Tongue (tissue), 3 donors: Measurements from ENCODE around the gene RNU6-1. TPM values are rescaled to one million over a fixed set of nuclear protein-coding genes. Genes with fewer than 3 reads are reported as not detected.

Source experiments
- DNase-seq: peaks from one replicate; pipeline ENCODE4 v3.0.0-alpha.2; 2015
- small RNA-seq: library from RNA; depleted of rRNA; stranded (forward); fragments of <200 nt; gene quantifications from one replicate; pipeline ENCODE3, GENCODE V24; 2014; ENCODE audit warnings: low replicate concordance
- total RNA-seq: library from RNA; depleted of rRNA; stranded (reverse); fragments of >200 nt; gene quantifications from one replicate; pipeline ENCODE4 v1.2.3, GENCODE V29; 2014

Gene RNU6-1
- total RNA-seq, 1 donor from 2014 or later: not detected

- DNase-seq: no peak
Observed at GRCh38 chr15:67801142-67801541, 38.7 kb downstream of the RNU6-1 start.

- no peak for DNase-seq
Observed at GRCh38 chr15:67799801-67800205, 40.0 kb downstream of the RNU6-1 start.

GRCh38 chr15:67796196-67797127, 43.4 kb downstream of the RNU6-1 start:
- no peak for DNase-seq

GRCh38 chr15:67794832-67795574, 44.8 kb downstream of the RNU6-1 start:
- DNase-seq: no peak

GRCh38 chr15:67792250-67792942, 47.4 kb downstream of the RNU6-1 start:
- no peak for DNase-seq

- no peak for DNase-seq
Observed at GRCh38 chr15:67790610-67791319, 49.1 kb downstream of the RNU6-1 start.

Small RNA genes within 50 kb of the gene (small RNA-seq; reads per million reads assigned to genes)
- 0.26 reads per million, percentile 44 among the genes with 10 or more reads in this experiment for gene RNU6-1

Other genes with a start within 250 kb of the RNU6-1 start
- gene SKOR1, start 14.5 kb downstream of the RNU6-1 start, total RNA-seq: 0.31 TPM
- 45.0 TPM for gene PIAS1, start 214.3 kb upstream of the RNU6-1 start, total RNA-seq